GM18505 (cell line): ENCODE measurements around the gene RTN4RL2.
"Not testable (repeated sequence)": the region's sequence is repeated elsewhere in the genome, so short reads cannot be mapped to it uniquely, and the experiment has no call there.

Source experiments
- ATAC-seq: cut with Tn5 transposase; IDR thresholded peaks from one replicate; pipeline ENCODE4 v1.9.1; 2021; ENCODE audit not compliant: unreplicated experiment
- POLR2A ChIP-seq: IDR thresholded peaks from 4 replicates; pipeline ENCODE4 v1.6.1; 2011; ENCODE audit warnings: borderline replicate concordance; ENCODE audit not compliant: insufficient read depth, insufficient read length; ENCODE audit errors: extremely low read depth

RTN4RL2 gene

DNA sequence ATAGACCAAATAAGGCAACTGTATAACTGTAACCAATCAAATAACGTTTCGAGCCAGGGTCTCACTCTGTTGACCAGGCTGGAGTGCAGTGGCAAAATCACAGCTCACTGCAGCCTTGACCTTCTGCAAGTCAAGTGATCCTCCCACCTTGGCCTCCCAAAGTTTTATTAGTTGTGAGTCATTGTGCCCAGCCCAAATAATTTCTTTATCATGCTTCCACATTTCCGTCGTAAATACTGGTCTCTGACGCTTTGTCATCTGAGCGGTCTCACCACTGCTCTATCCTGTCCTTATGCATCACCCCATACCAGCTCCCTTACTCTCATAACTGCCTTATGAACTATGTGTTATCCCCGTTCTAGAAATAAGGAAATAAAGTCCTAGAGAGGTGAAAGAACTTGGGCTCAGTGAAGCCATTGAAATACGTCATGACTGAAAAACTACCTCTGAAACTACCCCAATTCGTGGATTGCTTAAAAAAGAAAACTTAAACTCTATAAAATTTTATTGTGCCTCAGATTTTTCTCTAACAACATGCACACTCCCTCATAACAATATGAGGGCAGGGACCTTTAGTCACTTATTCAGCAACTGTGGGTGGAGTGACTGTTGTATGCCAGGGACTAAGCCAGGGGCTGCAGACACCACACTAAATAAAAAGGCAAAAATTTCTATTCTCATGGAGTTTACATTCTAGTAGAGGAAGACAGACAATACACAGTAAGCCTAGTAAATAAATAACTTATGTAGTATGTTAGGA, 15.8 kb upstream of the RTN4RL2 start:
- ATAC-seq, result no peak
- no peak for TF ChIP-seq POLR2A

DNA sequence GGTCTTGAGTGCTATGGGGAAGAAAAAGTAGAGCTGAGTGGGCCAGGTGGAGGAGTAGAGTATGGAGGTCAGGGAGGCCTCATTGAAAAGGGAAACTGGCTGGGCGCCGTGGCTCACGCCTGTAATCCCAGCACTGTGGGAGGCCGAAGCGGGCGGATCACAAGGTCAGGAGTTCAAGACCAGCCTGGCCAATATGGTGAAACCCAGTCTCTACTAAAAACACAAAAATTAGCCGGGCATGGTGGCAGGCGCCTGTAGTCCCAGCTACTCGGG, 15.3 kb upstream of the RTN4RL2 start:
- ATAC-seq, result not testable (repeated sequence)

DNA sequence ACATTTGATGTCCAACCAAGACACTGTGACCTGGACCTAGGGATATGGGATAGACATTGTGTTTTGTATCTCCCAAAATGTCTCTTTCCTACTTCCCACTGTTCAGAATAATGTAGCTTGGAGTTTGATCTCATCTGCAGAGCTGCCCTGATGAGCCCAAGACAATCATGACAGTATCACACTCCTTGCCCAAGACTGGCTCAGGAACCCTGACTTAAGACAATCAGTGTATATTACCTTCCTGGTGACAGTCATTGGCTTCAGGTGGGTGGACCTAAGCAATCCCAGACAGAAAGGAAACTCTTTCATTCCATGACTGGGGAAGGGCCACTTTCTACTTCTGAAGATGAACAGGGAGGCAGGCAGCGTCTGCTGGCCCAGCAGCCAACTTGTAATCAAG, 14.3 kb upstream of the RTN4RL2 start:
- no peak for ATAC-seq
- TF ChIP-seq POLR2A, result no peak

DNA sequence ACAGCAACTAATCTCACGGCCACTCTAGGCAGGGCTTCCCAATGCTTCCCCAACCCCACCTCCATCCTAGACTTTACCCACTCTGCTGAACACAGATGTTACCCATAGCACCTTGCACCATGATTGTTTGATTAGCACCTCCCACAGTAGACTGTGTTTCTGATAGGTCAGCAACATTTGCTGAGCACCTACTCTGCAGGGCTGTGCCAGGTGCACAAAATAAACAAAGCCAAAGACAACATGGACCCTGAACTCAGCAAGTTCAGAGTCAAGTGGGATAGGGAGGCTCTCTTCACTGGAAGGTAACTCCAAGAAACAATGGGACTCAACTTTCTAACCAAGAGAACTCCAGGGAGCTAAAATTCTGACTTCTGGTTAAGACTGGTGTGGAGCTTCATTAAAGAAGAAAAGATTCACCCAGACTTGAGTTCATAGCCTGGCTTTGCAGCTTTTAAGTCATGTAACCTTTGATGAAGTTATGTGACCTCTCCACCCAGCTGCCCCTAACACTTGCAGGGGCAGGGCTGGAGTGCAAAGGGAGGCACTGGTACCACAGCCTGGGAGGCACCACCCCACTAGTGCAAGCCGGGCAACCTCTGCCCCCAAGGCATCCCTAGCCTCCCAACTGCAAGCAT, 6.7 kb upstream of the RTN4RL2 start:
- TF ChIP-seq POLR2A, result no peak
- ATAC-seq, result no peak

DNA sequence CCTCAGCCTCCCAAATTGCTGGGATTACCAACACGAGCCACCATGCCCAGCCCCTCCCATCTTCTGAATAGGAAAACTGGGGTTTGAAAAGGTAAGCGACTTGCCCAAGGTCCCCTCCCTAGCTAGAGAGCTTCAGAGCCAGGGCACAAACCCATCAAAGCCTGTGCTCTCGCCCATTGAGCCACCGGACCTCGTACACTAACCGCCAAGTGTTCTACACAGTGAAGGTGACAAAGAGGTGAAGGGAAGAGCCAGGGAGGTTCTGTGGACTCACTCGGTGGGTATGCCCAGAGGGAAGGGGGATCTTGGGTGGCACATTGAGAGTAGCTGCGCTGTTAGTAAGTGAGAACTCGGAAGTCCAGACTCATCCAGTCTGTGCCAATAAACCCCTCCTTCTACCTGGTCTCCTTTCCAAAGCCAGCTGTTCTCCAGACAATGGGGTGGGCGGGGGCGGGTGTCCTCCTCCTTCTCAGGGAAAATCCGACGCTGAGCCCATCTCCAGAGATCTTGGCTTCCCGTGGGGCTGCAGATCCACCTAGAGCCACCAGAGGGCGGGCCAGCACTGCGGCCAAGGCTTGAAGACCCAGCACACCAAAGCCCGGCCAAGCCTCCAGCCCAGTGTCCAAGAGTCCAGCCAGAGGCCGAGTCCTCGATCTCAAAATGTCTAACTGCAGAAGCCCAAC, 3.2 kb upstream of the RTN4RL2 start:
- no peak for TF ChIP-seq POLR2A

DNA sequence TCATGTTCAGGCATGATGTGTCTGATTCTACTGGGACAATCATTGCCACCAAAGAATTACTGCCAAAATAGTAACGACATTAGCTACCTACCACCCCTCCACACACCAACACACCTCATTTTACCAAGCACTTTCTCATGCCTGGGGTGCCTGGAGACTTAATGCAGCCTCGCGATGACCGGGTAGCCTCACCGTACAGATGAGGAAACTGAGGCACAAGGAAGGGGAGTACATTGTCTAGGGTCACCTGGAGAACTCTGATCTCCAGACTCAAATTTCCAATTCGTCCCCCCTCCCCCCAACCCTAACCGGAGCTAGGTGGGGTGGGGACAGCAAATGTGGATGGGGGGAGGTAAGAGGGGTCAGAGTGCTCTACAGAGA, 2.7 kb upstream of the RTN4RL2 start:
- no peak for TF ChIP-seq POLR2A
- peak; percentile 17 for ATAC-seq

More for the DNA sequence above, 3.2 kb upstream of the RTN4RL2 start:
- ATAC-seq, result peak; percentile 48

DNA sequence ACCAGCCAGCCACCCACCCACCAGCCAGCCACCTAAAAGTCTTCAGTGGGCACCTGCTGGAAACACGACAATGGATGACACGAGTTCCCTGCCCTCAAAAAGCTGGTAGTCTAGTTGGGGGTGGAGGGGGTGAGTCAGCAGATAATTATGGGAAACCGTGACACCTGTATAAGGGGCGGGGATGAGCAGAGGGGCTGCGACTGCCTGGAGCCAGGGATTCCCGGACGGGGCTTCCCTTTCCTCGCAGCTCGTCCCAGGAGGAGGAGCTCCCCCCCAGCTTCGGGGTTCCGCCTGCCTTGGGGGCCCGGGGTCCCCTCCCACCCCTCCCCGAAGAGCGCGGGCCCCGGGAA, 2.3 kb upstream of the RTN4RL2 start:
- no peak for ATAC-seq
- no peak for TF ChIP-seq POLR2A

DNA sequence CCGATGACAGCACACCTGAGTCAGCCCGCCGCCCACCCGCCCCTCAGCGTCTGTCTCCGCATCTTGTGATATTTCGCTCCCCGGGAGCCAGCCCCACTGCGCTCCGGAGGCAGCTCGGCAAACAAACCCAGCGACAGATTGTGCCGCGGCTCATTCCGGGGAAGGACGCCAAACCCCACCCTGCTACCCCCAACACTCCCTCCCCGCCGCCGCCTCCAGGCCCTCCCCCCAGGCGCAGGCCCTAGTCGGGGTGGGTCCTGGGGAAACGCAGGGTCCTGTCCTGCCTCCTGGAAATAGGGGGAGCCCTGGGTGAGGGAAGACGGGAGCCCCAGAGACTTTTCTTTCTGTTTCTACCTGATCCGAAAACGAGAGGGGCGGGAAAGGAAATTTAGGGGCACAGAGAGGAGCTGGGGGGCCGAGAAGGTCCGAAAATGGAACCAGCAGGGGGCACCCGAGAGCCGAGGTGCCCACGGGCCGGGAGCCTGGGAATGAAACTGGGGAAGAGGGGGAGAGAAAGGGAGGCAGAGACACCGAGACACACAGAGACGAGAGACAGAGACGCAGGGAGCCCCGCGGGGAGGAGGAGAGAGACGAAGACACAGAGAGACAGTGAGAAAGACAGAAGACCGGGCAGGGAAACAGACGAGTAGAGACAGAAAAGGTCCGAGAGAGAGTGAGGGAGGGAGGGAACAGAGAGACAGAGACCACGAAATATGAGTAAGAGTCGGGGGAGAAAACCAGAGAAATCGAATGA, 1.7 kb upstream of the RTN4RL2 start:
- ATAC-seq, result no peak
- TF ChIP-seq POLR2A, result no peak

DNA sequence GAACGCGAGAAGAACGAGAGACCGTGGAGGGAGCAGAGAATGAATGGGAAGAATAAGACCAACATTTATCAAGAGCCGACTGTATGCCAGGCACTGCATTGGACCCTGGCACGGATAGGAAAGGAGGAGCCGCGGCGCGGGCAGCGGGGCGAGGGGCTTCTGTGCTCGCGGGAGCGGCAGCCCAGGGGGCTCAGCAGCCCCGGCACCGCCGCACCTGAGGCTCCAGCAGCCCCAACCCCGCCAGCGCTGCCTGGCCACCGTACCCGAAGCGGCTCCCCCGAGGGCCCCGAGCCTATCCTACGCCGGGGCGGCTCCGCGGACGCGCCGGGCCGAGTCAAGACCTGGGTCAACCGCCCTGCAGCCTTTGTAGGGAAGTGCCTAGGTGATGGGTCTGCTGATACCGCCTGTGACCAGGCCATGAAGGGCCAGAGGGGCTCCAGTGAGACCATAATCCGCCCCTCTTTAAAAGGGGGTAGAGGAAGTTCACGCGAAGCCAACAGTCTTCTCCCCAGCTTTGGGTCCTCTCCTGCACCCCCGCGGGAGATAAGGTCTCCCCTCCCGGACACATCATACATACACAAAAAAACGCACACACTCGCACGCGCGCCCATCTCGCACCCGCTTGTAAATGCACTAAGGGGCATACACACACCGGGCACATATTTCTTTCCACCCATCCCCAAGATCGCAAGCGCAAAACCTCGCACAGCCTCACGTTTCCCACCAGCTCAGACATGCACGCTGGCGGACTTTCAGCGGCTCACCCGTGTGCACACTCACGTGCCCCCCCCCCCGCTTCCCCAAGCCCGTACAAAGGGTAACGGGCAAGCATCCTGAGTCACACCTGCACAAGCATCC, 935 bp upstream of the RTN4RL2 start:
- TF ChIP-seq POLR2A, result no peak
- no peak for ATAC-seq

DNA sequence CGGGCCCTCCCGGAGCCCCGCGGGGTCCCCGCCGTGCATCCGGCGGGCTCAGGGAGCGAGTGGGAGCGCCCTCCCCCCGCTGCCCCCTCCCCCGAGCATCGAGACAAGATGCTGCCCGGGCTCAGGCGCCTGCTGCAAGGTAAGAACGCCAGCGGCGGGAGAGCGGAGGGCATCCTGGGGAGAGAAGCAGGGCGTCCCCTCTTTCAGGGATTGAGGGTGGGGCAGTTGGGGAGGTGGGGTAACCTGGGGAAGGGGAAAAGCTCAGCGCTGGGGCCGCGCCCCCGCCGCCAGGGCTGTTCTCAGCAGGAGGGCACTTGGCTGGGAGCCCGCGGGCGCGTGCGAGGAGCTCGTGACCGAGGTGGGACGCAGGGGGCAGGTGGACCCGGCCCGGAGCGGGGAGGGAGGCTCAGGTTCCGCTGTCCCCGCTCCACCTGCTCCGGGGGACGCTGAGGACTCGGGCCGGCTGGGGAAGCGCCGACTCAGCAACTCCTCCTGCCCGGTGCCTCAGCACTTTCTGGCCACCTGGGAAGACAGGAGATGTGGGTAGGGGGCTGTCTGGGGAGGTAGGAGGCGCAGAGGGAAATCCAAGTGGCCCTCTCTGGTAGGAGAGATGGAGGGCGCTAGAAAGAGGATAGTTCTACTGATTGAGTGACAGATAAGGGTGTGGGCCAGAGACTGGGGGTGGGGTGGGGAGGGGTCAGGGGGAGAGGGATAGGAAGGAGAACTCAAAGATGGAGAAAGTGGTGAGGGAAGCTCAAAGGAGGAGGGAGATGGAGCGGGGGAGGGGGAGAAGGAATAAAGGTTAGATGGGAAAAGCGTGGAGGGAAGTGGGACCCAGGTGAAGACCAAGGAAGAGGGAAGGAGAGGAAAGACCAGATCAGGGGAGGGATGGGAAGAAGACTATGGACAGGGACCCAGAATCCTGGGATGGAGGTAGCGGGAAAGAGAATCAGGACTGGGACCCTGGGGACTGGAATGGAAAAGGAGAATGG, 726 bp downstream of the RTN4RL2 start:
- no peak for TF ChIP-seq POLR2A
- ATAC-seq, result peak; percentile 6

DNA sequence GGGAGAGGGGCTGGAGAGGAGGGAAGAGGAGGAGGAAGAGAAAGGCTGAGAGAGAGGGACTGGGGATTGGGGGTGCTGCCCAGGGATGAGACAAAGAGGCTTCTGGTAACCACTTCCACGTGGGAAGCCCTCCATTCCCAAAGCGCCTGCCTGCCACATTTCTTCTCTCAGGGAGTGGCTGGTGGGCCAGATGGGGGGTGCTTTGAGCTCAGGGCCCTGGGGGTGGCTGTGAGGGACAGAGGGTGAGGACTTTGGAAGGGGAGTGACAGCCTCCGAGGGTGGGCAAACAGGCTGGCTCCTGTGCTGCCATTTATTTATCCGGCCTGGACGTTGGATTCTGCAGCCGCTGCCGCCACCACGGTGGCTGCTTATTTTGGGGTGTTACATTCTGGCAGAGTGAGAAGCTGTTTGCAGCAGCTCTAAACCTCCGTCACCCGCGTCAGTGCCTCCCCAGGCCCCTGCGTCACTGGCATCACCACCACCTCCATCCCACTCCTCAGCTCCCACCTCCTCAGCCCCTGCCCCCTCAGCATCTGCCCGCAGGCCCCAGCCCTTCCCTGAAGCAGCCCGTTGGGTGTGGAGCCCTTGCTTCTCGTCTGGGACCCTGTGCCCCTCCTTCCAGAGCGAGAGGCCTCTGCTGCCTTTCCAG, 1.6 kb downstream of the RTN4RL2 start:
- ATAC-seq, result no peak
- no peak for TF ChIP-seq POLR2A
